GM10847 (cell line): ENCODE data around the gene CALML5.

ENCODE experiments used
- POLR2A ChIP-seq: IDR thresholded peaks from 2 replicates; pipeline ENCODE4 v1.6.1; 2011; ENCODE audit not compliant: insufficient read length; ENCODE audit errors: extremely low read depth

Gene CALML5

DNA sequence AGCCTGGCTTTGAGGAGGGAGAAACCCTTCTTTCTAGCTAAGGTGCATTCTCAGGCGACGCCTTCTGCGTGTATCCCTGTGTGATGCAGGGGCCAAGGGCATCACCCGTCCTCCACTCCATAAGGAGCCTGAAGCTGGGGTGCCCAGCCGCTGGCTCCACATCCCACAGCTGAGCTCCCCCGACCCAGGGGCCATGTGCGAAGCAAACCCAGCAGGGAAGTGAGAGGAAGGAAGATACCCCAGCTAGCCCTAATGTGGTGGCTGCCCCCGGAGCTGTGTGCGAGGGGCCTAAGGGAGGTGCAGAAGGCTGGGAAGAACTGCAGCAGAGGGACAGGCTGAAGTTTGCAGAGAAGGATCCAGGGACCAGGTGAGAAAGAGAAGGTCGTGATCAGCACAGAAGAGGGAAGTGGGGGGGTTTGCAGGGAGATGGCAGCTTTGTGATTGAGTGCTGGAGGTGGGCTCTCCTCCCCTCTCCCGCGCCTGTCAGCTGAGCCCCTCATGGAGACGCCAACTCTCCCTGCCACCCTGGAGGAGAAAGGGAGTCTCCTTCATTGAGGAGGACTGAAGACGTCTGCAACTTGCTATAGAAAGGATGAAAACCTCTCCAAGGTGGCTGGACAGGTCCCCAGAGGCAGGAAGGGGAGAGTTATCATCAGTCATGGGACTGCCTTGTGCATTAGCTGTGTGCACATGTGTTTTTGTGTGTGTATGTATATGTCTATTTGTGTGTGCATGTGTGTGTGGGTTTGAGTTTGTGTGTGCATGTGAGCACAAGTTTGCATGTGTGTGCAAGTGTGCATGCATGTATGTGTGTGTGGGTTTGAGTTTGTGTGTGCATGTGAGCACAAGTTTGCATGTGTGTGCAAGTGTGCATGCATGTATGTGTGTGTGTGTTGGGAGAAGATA, 3.5 kb upstream of the CALML5 start:
- TF ChIP-seq POLR2A: no peak

DNA sequence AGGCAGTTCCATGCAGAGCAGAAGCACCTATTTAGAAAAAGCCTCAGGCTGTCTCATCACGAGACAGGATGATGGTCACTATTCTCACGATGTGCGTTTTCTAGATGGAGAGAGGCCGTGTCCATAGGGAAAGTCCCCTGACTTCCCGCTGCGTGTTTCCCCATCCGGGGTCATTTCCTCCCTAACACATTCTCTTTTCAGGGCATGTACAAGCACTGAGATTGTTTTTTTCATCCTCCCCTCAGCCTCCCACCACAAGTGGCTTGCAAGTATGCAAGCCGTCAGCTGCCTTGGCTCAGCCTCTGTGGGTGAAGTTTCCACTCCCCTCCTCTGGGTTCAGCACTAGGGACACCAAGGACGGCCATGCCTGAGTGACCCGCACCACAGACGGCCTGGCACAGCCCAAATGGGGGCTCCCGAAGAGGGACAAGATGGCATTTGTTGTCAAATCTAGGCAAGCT, 2.7 kb upstream of the CALML5 start:
- TF ChIP-seq POLR2A: no peak

DNA sequence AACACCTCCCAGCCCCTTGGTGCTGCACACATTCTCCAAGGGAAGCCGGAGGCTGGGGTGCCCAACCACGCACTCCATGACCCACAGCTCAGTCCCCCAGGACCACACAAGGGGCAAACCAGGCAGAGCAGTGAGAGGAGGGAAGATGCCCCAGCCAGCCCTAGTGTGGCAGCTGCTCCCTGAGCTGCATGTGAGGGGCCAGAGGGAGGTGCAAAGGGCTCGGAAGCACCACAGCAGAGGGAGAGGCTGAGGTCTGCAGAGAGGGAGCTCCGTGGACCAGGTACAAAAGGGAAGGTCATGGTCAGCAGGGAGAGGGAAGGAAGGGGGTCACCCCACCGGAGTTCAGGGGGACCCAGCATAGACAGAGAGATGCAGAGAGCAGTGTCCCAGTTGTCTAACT, 1.5 kb upstream of the CALML5 start:
- TF ChIP-seq POLR2A: no peak

DNA sequence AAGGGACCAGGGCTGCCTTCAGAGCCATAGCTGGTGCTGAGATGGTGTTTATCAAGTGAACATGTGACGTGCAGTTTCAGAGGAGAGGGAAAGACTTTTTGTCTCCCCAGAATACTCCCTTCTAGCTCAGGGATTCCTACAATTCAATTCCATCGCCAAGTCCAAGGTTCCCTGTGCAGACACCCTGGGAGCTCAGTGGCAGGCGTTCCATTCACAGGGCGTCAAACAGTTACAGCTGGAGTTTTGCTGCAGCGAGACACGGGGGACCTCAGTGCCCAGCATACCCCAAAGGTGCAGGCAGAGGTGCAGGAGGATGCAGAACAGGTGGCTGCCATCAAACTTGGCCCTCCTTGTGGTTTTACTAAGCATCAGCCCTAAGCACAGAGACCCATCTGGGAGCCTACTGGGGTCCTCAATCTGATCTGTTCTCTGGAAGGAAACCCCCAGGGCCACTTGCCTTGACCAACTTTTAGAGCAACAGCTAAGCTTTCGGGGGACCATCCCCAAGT, 846 bp upstream of the CALML5 start:
- TF ChIP-seq POLR2A: no peak

DNA sequence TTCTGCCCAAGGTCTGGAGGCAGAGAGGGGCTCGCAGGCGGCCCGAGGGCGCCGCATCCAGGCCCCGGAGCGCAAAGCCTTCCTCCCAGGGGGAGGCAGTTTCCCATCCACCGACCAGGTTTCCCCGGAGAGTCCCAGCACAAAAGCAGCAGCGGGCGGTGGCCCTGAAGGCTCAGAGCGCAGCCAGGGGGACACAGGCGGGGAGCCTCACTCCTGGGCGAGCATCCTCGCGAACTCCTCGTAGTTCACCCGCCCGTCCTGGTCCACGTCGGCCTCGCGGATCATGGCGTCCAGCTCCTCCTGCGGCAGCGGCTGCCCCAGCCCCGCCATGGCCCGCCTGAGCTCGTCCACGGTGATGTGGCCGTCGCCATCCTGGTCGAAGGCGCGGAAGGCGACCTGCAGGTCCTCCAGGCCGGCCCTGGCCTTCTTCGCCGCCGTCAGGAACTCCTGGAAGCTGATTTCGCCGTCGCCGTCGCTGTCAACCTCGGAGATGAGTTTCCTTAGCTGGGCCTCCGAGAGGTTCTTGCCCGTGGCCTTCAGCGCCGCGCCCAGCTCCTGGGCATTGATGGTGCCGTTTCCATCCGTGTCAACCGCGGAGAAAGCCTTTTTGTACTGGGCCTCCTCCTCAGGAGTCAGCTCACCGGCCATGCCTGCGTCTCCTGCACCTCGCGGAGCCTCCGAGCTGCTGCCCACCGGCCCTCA, 428 bp downstream of the CALML5 start:
- TF ChIP-seq POLR2A: no peak

DNA sequence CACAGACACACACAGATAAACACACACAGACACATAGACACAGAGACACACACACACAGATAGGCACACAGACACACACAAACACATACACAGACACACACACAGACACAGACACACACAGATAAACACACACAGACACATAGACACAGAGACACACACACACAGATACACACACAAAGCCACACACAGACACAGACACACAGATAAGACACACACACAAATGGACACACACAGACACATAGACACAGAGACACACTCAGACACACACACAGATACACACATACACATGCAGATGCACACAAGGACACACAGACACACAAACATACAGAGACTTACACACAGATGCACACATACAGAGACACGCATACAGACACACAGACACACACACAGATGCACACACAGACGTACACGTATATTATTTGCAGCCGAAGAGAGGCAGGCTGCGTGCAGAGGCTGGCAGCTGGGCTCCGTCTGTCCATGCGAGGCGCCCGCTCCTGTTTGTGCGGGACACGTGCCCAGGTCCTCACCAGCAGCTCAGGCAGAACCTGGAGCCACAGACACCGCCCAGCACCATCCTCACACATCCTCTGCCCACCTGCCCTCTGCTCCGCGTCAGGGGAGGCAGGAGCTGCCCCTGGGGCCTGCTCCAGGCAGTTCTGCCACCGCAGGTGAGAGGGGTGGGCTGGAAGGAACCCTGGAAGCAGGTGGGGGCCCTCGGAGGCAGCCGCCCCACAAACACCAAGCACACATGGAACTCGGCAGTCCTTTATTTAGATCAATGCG, 1.2 kb downstream of the CALML5 start:
- TF ChIP-seq POLR2A: no peak

DNA sequence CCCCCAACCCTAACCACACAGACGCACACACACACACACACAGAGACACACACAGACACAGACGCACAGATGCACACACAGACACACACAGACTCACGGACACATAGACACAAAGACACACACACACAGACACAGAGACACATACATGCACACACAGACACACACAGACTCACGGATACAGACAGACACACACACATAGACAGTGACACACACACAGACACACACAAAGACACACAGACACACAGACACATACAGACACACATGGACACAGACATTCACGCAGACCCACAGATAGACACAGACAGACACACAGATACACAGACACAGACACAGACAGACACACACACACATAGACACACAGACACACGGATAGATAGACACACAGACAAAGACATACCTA, 2.1 kb downstream of the CALML5 start:
- no peak for TF ChIP-seq POLR2A

DNA sequence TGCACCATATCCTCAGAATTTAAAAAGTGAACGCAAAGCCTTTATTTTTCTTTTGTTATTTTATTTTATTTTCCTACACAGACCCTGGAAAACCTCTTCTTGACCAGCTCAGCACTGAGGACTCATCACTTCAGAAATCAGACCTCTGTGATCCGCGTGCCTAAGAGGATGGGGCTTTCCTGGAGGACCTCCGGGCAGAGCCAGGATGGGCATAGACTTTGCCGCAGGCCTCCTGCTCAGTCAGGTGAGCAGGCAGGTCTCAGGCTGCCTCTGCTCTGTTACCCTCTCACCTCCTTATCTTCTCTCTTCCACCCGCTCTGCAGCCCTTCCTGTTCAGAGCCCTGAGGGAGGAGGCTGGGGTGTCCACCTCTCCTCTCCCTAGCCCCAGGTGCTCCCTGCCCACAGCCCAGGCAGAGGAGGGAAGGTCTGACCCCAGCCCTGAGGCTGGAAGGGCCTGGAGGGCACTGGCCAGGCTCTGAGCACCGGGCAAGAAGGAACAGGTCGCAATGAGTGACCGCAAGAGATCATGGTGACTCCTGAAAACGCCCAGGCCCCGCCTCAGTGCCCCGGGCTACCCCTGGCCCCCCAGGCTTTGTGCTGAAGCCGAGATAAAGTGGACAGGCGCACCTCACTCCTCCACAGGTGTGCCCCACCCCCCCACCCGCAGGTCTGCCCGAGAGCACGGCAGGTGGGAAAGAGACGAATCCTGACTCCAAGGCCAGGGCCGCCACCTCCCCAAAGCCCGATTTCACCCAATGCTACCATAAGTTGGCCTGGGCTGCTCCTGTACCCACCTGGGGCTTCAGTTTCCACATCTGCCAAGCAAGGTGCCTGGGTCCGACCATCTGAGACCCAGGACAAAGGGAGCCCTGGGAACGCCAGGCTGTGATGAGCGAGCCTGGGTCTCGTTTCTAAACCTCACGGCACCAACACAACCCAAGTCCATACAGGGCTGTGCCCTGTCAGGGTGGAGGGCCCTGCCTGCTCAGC, 2.8 kb downstream of the CALML5 start:
- TF ChIP-seq POLR2A: no peak

DNA sequence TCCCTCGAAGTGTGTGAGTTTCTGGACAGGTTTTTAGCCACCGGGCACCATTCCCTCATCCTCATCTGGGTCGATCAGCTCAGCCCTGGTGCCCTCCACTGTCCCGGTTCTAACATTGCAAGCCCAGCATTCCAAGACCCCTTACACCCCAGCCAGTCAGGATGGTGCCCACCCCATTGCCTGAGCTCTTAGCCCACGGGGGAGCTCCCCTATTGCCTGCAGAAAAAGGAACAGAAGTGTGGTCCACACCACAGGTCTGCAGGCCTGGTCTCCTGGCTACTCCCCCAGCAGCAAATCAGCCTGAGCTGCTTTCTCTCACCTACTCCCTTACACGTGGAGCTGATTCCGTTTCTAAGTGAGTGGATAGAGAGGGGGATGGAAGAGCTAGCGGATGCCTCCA, 4.8 kb downstream of the CALML5 start:
- no peak for TF ChIP-seq POLR2A

DNA sequence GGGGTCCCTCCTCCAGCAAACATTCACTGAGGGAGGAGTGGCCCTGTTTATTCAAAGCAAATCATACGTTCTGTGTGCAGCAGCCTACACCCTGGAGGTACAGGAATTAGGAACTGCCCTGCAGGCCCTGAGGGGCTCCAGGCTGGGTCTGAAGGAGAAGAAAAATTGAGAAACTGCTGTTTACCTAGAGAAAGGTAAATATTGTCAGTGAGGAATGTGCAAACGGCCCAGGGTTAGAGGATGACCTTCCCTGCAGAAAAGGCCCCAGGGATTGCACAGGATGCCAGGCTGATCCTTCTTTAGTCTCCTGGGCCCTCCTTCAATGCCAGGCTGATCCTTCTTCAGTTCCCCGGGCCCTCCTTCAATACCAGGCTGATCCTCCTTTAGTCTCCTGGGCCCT, 5.7 kb downstream of the CALML5 start:
- no peak for TF ChIP-seq POLR2A

DNA sequence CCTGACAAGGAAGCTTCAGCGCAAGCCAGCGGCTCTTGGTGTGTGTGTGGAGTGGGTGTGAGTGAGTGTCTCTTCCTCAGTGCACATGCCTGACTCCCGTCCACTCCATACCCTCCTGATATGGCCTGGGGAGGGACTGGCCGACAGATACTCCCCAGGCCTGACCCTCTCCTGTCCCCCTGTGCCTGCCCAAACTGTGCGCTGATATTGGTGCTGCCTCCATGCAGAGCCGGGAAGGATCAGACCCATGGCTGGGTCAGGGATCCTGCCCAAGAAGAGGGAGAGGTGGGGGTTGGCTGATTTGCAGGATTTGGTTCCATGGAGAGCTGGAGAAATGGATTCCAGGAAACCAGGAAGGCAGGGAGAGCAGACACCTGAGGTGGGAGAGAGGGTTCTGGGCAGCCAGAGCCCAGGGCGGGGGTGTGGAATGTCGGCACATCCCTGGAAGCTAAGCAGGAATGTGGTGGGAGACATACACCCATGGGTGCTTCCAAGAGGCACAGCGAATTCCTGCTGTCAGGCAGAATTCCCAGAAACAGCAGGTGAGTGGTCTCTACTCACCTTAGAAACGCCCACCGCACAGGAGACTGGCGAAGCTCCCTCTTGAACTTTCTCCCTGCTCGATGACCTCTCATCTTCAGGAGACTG, 6.3 kb downstream of the CALML5 start:
- no peak for TF ChIP-seq POLR2A

DNA sequence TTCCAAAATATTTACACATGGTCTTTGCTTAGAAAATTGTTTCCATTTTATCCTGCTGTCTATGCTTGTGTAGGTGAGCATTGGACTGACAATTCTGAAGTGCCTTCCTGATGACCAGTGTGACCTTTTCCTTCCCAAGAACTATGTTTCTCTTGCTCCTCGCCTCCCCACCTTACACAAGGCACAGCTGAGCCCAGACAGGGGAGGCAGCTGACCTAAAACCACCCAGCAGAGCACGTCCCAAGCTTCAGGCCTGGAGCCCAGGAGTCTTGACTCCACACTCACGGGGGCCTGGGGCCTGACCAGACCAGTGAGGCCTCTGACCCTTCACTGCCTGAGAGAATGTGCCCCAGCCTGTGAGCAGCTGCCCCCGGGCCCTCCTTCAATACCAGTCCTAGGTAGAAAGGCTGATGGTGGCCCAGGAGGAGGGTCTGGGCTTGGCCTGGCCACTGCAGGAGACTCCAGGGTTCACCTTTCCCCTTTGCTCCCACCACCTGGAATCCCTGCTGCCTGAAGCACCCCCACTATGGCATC, 7.0 kb downstream of the CALML5 start:
- TF ChIP-seq POLR2A: no peak

DNA sequence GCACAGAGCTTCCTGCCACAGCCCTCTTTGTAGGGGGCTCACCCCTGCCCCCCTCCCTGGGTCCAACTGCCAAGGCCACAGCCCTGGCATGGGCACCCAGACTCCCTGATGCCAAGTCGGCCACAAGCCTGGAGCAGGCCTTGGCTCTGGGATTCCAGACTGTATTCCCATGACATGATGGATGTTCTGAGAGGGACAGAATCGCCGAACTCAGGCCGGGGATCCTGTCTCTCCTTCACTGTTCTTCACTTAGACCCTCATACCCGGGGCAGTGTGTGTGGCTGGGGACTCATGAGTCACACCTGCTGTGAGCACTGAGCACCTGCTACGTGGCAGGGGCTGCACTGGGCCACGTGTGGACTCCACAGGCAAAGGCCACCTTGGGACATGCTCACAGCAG, 7.9 kb downstream of the CALML5 start:
- TF ChIP-seq POLR2A: no peak

DNA sequence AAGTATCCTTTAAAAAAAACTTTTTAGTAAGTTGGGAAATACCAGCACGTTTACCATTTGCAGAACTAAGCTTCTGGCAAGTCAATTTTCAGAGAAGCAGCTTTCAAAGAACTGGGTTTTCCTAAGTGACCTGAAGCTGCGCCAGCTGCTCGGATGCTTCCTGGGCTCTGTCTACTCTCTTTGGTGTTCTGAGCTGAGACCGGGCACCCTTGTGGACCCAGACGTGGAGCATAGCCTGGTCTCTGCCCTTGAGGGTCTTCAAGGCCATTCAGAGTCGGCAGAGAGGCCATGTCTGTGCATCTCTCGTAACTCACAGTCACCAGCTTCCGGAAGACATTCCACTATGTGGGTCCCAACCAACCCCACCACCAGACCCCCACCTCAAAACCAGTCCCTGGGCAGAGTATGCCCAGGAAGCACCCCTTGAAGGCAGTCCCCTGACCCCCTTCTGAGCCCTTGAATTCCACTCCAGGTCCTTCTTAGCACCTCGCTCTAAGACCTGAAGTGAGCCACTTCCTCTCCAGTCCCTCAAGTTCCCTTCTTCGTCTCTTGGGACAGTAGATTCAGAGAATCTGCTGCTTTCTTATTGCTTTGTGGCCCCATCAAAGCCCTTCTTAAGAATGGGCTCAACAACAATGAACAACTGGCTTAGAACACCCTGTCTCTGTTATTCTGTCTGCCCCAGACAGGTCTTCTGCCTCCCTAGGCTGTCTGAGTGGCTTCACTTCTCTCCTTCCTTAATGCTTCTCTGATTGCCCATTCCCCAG, 8.5 kb downstream of the CALML5 start:
- no peak for TF ChIP-seq POLR2A
